HepG2 (cell line): Measurements from ENCODE around the gene TMBIM1. TPM values are rescaled to one million over a fixed set of nuclear protein-coding genes. Genes with fewer than 3 reads are reported as not detected.

ENCODE experiments used
- ARID3A ChIP-seq: IDR thresholded peaks from 2 replicates; pipeline ENCODE4 v1.6.1; 2012; ENCODE audit warnings: low read depth, low read length, improper control_type of control experiment
- ARNT ChIP-seq: fragments of 450-650 bp; IDR thresholded peaks from 2 replicates; pipeline ENCODE4 v1.6.1; 2017
- ATF7 ChIP-seq, 2 experiments: fragments of 450-650 bp in 1 of 2; sonication (generic) in 1 of 2; formaldehyde crosslinking in 1 of 2; IDR thresholded peaks; 2 replicates each; pipeline versions ENCODE4 v1.4.0 to v1.6.1; 2016 to 2020; ENCODE audit warnings: antibody characterized with exemption in 1 of 2, mild to moderate bottlenecking in 1 of 2, missing genetic modification reagents in 1 of 2
- E2F2 ChIP-seq: sonication (generic); formaldehyde crosslinking; IDR thresholded peaks from 2 replicates; pipeline ENCODE4 v1.4.0; 2020; ENCODE audit warnings: missing genetic modification reagents, borderline replicate concordance
- HNF1A ChIP-seq, 2 experiments: sonication (generic) in 1 of 2; formaldehyde crosslinking in 1 of 2; IDR thresholded peaks; 2 replicates each; pipeline versions ENCODE4 v1.4.0 to v1.6.1; 2016 to 2020; ENCODE audit warnings: borderline replicate concordance in 1 of 2, low read depth in 1 of 2, mild to moderate bottlenecking in 1 of 2, missing genetic modification reagents in 1 of 2
- IRF2 ChIP-seq: IDR thresholded peaks from 2 replicates; pipeline ENCODE4 v1.6.1; 2018; ENCODE audit warnings: missing genetic modification reagents, missing compliant biosample characterization
- ZMYM4 ChIP-seq: sonication (generic); formaldehyde crosslinking; IDR thresholded peaks from 2 replicates; pipeline ENCODE4 v1.8.1; 2023; ENCODE audit warnings: mild to moderate bottlenecking, missing genetic modification reagents
- ZNF569 ChIP-seq: sonication (generic); formaldehyde crosslinking; IDR thresholded peaks from 2 replicates; pipeline ENCODE4 v1.5.0; 2020; ENCODE audit warnings: mild to moderate bottlenecking, missing genetic modification reagents, moderate library complexity, borderline replicate concordance
- ZNF609 ChIP-seq: sonication (generic); formaldehyde crosslinking; IDR thresholded peaks from 2 replicates; pipeline ENCODE4 v1.4.0; 2020; ENCODE audit warnings: mild to moderate bottlenecking, missing genetic modification reagents, borderline replicate concordance
- polyA plus RNA-seq, 8 experiments: library from polyadenylated mRNA; depleted of rRNA in 3 of 8; stranded (reverse) in 7 of 8; unstranded in 1 of 8; fragments of >200 nt; fragmentation: Illumina TruSeq in 4 of 8; extraction: Trizol in 4 of 8; gene quantifications; 2 replicates each; pipeline versions ENCODE4 v1.2.1 to v1.2.3, GENCODE V29; 2011 to 2016; ENCODE audit warnings: low read depth in 4 of 8, missing spikeins in 1 of 8, mixed read lengths in 1 of 8; ENCODE audit not compliant: insufficient read depth in 1 of 8
- total RNA-seq, 5 experiments: library from RNA; depleted of rRNA; stranded (reverse); fragments of >200 nt; fragmentation: Illumina TruSeq; extraction: Trizol; gene quantifications; 2 replicates each; pipeline ENCODE4 v1.2.3, GENCODE V29; 2016; ENCODE audit warnings: low read depth in 1 of 5
- TF ChIP-seq, protein P1 (sequence below): sonication (generic); formaldehyde crosslinking; IDR thresholded peaks from 2 replicates; pipeline ENCODE4 v1.4.0; 2020; ENCODE audit warnings: missing genetic modification reagents, mild to moderate bottlenecking, borderline replicate concordance

Gene TMBIM1
- total and polyA plus RNA-seq, 2 of the 13 experiments (the other 11 are each of a cell fraction or from before 2014, with no cell fraction given), result 127 to 139 TPM

DNA sequence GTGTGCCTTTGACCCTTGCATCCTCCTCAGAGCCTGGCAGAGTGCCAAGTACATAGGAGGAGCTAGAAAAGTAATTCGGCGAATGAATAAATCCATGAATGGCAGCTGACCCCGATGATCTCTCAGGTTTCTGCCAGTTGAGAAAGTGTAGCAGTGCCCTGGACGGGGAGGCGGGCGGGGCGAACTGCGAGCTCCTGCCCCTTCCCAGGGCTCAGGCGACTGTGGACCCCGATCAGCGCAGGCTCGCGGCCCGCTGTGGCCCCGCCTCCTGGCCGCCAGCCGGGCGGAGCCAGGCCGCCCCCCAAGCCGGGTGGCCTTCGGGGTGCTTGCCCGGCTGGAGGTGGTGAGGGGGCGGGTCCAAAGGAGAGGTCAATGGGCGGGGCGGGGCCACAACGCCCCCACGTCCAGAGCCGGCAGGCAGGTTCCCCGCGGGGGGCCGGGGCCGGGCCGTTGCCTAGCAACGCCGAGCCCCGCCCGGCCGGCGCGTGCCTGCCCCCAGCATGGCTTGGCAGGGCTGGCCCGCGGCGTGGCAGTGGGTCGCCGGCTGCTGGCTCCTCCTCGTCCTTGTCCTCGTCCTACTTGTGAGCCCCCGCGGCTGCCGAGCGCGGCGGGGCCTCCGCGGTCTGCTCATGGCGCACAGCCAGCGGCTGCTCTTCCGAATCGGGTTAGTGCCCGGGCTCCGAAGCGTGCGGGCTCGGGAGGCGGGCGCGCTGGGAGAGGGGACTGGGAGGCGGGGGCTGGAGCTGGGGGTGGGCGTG is 30.6 kb upstream of the TMBIM1 start (continued):
- TF ChIP-seq ATF7 (IDR thresholded peaks at IDR 0.05), result no peak
- no peak for TF ChIP-seq ATF7 (CRISPR knock-in tag; IDR thresholded peaks at IDR 0.05)
- TF ChIP-seq E2F2 (CRISPR knock-in tag), result peak; percentile 11; the same call in 1 of the 2 replicates
- no peak for TF ChIP-seq HNF1A (IDR thresholded peaks at IDR 0.05; ENCODE audit: low read depth)
- TF ChIP-seq HNF1A (CRISPR knock-in tag; IDR thresholded peaks at IDR 0.05; ENCODE audit: borderline replicate concordance), result no peak
- no peak for TF ChIP-seq ZNF609 (CRISPR knock-in tag)
- TF ChIP-seq, protein P1, sequence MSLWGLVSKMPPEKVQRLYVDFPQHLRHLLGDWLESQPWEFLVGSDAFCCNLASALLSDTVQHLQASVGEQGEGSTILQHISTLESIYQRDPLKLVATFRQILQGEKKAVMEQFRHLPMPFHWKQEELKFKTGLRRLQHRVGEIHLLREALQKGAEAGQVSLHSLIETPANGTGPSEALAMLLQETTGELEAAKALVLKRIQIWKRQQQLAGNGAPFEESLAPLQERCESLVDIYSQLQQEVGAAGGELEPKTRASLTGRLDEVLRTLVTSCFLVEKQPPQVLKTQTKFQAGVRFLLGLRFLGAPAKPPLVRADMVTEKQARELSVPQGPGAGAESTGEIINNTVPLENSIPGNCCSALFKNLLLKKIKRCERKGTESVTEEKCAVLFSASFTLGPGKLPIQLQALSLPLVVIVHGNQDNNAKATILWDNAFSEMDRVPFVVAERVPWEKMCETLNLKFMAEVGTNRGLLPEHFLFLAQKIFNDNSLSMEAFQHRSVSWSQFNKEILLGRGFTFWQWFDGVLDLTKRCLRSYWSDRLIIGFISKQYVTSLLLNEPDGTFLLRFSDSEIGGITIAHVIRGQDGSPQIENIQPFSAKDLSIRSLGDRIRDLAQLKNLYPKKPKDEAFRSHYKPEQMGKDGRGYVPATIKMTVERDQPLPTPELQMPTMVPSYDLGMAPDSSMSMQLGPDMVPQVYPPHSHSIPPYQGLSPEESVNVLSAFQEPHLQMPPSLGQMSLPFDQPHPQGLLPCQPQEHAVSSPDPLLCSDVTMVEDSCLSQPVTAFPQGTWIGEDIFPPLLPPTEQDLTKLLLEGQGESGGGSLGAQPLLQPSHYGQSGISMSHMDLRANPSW, result no peak
- peak; percentile 88; the same call in 1 of the 2 replicates for TF ChIP-seq ARID3A
- TF ChIP-seq IRF2, result no peak
- no peak for TF ChIP-seq ZNF569 (CRISPR knock-in tag)
- TF ChIP-seq ZMYM4 (CRISPR knock-in tag), result no peak
- TF ChIP-seq ARNT, result no peak
